RCC 7860 (cell line): ENCODE data around the gene TGM1.
"Not testable (repeated sequence)": the region's sequence is repeated elsewhere in the genome, so short reads cannot be mapped to it uniquely, and the experiment has no call there.

ENCODE experiments used
- DNase-seq: peaks from one replicate; pipeline ENCODE4 v3.0.0-alpha.2; 2015; ENCODE audit warnings: low spot score
- FAIRE-seq: peaks from 2 replicates; lab custom pipeline; 2012; peaks lifted over from hg19 to GRCh38; lab: Jason Lieb, UNC

TGM1 gene

DNA sequence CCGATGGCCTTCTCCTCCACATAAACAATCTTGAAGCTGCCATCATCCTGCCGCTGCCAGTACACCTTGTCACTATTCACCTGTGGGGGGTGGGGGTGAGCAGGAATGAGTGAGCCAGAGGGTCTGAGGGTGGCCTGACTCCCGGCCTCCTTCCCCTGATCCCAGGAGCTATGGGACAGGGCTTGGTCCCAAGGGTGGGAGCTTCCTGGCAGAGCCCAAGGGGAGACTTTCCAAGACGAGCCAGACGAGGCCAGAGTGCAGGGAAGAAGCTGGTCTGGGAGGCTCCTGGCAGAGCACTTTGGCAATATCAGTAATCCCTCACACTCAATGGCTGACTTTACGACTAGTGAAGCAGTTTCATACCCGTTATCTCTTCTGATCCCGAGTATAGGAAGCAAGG, 7.5 kb downstream of the TGM1 start:
- DNase-seq (no peak), FAIRE-seq (no peak)

DNA sequence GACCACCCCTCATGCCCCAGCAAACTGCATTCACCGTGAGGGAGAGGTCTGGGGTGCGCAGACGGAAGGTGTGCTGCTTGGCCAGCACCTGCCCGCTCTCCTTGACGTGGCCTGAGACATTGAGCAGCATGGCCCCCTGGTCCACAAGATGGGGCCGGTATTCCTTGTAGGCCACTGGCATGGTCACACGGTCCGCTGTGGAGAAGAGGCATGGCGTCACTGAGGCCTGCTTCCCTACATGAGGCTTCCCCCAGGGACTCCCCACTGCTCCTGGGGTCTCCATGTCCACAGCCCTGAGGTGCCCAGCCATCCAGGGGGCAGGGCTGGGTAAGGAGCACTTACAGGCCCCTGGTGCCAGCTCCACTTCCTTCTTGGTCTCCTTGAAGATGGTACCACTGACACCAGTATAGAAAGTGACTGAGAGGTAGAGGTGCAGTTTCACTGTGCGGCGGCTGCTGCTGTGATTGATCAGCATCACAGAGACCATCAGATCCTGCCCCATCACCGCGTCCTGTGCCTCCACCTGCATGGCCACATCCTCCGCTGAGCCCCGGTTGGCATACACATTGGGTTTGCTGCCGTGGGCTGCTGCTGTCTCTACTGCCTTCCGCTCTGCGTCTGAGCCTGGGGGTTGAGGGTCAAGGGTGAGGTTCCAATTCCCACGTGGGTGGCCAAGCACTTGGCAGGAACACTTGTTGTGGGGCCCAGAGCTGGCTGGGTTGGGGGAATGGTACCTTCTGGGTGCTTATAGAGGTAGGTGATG, 8.2 kb downstream of the TGM1 start:
- FAIRE-seq, result no peak
- DNase-seq, result no peak

DNA sequence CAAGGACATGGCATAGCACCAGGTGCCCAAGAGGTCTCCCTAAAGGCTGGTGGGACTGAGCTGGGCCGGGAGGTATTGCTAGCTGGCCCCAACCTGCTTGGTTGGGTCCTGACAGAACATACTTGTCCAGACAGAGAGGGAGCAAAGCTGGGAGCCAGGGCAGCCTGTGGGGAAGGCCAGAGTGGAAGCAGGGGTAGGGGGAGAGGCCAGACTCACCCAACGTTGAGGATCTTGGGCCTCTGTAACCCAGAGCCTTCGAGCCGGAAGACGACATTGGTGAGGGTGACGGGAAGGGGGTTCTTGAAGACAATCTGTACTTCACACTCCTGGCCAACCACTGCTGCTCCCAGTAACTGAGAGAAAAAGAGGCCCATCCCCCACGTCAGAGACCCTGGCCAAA, 9.0 kb downstream of the TGM1 start:
- FAIRE-seq, result no peak
- DNase-seq, result no peak

DNA sequence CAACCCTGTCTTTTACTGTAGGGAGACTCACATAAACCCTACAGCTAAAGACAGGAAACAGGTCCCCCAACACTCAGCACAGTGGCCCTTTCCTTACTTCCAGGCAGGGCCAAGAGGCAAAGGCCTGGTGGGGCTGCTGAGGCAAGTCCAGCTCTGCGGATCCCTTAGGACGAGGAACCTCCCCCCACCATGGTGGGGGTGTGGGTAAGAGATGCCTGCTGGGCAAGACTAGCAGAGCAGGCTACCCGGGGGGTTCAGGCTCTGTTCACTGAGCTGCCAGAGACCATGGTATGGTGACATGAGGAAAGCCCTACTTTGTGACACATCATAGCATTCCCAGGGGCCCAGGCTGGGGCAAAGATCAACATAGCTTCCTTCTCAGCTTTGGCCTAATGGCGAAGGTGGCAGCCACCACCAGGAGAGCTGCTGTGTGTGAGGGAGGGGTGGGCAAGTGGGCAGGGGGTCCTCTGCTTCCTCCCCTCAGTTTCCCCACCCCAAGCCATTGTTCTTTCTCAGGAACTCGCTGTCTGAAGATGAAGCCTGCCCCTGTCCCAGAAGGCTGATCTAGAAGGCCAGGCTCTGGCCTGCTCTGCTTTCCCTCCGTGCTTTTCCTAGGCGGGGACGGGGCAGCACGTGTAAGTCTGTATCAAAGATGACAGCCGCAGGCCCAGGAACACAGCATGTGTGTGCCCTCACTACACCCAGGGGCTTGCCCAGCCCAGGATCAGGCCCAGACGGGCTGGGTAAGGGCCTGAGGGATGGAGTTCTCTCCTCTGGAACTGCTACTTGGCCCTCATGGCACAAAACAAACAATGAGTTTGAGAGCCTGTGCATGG, 10.5 kb downstream of the TGM1 start:
- FAIRE-seq (no peak), DNase-seq (no peak)

DNA sequence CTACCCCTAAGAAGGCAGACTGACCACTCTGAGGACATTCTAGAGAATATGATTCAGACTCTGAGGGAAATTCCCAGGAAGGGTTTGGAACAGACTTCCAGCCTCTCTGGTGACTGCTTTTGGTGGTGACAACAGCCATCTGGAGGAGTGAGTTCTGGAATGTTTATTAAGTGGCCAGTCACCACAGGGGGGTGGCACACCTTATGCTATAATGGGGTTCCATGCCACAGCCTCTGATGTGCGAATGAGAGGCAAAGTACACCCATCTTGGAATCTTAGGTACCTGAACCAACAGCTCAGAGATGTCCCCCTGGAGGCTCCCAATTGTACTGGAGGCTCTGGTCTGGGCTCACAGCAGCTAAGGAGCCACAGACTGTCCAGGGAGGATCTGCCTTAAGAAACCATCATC, 11.1 kb downstream of the TGM1 start:
- FAIRE-seq (no peak), DNase-seq (peak; percentile 69)

DNA sequence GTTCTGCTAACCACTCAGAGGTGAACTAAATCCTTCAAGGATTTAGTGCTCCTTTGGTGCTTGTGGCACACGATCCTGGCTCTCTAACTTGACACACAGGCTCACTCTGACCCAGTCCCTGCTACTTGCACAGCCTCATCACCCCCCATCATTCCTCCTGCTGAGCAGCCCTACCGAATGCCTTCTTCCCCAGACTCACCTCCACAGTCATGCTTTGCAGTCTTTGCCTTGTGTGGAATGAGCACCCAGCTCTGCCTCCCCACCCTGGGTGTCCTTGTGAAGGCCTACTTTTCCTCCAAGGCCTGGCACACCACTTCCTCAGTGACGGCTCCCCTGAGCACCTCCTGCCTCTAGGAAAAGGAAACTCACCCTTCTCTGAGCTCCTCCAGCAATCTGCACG, 12.6 kb downstream of the TGM1 start:
- no peak for FAIRE-seq
- DNase-seq, result no peak

DNA sequence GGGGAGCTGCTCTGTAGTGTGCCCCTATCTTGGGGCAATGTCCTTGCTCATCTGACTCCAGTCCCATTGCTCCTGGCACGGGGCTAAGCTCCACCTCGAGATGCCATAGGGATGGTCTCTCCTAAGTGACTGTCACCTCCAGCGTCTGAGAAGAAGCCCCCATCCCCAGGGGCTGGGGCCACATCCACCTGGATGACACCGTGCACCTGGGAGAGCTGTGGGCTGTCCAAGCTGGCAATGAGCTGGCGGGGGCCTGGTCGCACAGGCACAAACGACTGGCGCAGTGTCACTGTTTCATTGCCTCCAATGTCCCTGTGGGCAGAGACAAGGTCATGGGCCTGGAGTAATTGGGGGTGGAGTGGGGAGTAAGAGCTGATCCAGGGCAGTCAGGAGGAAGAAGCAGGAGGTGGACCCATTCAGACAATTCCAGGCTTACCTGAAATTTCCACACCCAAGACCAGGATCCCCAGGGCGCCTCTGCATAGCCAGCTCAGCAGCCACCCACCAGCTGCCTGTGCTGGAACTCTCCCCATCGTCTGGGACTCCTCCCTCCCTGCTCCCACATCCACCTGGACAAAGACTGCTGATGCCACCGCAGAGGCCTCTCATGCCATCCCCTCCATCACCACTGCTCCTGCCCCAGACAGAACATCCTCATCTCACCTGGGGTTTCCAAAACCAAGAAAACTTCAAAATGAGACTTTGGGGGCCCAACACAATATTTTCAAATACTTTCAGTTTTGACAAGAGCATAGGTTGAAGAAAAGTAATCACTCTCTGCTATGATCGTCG, 13.6 kb downstream of the TGM1 start:
- no peak for FAIRE-seq

DNA sequence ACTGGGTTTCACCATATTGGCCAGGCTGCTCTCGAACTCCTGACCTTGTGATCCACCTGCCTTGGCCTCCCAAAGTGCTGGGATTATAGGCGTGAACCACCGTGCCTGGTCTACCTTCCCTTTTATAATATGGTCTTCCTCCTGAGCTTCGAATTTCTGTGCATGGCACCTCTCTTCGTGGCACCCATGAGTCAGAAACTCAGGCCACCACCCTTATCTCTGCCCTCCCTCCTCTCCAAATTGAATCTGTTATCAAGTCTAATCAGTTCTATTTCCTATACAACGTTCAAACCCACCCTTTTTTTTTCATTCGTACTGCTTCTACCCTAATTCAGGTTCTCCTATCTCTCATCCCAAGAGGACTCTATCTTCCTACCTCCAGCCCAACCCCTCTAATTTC, 15.6 kb downstream of the TGM1 start:
- FAIRE-seq, result no peak
- DNase-seq, result no peak

More for the DNA sequence above, 13.6 kb downstream of the TGM1 start:
- no peak for DNase-seq

DNA sequence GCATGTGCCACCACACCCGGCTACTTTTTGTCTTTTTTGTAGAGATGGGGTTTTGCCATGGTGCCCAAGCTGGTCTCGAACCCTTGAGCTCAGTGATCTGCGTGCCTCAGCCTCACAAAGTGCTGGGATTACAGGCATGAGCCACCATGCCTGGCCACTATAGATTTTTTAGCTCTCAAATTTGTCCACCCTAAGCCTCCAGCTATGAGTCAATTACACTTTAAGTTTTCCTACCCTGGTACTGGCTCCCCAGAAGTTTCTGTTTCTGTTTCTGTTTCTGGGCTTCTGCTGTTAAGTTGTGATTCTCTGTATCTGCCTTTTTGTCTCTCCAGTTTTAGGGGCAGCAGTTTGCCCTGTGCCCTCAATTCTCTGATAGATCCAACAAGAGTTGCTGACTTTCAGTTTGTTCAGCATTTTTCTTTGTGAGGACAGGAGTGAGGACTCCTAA, 16.2 kb downstream of the TGM1 start:
- FAIRE-seq, result no peak
- no peak for DNase-seq

DNA sequence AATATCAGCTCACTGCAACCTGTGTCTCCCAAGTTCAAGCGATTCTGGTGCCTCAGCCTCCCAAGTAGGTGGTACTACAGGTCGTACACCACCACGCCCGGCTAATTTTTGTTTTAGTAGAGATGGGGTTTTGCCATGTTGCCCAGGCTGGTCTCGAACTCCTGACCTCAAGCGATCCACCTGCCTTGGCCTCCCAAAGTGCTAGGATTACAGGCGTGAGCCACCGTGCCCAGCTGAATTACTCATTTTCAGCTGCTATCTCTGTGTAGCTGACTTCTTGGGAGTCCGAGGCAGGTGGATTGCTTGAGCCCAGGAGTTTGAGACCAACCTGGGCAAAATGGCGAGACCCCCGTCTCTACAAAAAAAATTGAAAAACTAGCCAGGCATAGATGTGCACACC, 17.6 kb downstream of the TGM1 start:
- FAIRE-seq, result not testable (repeated sequence)

DNA sequence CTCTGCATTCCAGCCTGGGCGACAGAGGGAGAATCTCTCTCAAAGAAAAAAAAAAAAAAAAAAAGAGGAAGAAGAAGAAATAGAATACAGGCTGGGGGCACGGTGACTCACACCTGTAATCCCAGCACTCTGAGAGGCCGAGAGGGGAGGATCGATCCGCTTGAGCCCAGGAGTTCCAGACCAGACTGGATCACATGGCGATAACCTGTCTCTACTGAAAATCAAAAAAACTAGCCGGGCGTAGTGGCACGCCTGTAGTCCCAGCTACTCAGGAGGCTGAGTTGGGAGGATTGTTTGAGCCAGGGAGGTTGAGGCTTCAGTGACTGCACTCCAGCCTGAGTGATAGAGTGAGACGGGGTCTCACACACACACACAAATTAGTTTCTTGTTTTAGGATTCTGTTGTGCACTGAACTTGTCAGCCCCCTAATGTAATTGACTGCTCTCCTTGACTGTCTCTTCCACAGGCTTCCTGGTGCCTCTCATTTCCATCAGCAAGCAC, 19.6 kb downstream of the TGM1 start:
- DNase-seq (no peak), FAIRE-seq (no peak)

More for the DNA sequence above, 17.6 kb downstream of the TGM1 start:
- DNase-seq, result not testable (repeated sequence)

DNA sequence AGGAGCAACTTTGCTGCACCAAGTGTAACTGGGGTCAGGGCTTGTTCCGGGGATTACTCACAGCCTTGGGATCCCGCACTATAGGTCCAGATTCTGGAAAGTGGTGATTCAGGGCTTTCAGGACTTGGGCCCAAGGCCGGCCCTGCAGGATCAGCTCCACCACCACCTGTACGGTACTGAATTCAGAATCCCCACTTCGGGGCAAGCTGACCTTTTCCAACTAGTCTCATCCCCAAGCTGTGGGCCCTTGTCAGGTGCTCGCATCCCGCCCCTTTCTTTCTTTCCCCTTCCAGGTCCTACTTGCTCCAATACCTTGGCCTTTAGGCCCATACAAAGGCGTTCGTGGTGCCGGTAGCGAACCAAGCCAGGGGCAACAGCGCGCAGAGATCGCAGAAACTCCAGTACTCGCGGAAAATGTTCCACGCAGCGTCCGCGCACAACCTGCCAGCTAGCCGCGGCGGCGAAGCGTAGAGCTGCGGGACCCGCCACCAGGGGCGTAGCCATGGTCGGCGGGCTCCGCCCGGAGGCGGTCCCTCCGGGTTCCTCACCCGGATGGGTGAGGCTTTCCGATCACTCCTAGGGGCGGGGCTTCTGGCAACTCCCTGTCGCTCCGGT, 21.0 kb downstream of the TGM1 start:
- peak; percentile 77 for DNase-seq
- FAIRE-seq, result no peak

DNA sequence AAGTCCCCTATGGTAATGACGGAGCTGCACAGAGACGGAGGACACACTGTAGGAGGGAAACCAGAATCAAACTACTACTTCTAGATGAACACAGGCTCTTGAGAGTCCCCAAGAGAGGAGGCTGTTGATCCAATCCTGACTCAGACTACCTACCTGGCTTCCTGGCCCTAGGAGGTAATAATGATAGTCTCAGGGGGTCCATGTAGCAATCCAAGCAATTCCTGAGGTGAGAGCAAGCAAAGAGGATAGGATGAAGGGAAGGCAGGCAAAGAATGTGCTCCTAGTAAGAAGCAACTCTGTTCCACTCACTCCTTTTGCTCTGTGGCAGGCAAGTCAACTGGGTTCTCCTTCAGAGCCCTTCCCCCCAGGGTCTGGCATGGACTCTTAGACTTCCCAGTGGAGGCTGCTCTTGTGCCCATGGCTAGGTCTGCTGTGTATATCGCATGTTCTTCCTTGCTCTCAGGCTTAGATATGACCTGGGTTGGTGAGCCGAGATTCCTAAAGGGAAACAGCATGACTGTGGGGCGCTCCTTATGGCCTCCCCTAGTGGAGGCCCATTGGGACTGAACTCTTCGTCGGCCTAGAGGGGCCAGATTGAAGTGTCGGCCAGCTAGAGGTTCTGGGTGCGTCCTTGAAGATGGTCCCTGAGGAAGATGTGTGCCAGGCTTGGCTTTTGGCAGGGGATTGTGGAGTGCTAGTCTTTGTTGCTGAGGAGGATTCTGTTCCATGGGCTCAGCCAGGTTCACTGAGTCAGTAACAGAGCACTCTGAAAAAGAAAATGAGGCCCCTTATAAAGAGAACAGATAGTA, 22.7 kb downstream of the TGM1 start:
- FAIRE-seq (no peak), DNase-seq (no peak)

DNA sequence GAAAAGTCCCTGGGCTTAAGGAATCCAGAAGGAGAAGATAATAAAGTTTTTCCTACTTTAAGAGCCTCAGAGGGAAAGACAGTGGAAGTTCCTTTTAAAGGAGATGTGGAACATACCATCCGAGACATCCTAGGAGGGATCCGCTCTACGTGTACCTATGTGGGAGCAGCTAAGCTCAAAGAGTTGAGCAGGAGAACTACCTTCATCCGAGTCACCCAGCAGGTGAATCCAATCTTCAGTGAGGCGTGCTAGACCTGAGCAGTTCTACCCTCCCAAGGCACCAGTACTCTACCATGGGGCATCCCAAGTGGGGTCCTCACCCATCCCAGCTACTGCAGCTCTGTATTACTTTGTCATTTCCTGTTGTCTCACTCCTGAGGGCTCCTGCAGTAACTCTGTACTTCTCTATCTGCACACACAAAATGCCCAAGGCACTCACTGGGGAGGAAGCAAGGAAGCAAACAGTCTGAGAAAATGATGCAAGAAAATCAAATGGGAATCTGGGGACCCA, 24.4 kb downstream of the TGM1 start:
- DNase-seq (no peak), FAIRE-seq (no peak)

DNA sequence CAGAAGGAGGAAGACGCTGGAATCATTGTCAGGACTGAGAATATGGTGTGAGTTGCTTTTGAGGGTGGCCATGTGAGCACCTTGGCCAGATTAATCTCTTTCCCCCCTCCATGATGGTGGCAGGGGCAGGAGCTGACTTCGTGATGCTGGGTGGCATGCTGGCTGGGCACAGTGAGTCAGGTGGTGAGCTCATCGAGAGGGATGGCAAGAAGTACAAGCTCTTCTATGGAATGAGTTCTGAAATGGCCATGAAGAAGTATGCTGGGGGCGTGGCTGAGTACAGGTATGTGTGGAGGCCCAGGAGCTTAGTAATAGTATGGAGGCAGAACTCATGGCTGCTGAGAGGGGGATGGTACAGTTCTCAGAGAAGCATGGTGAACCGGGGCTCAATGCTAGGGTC, 24.9 kb downstream of the TGM1 start:
- DNase-seq, result no peak
- no peak for FAIRE-seq

DNA sequence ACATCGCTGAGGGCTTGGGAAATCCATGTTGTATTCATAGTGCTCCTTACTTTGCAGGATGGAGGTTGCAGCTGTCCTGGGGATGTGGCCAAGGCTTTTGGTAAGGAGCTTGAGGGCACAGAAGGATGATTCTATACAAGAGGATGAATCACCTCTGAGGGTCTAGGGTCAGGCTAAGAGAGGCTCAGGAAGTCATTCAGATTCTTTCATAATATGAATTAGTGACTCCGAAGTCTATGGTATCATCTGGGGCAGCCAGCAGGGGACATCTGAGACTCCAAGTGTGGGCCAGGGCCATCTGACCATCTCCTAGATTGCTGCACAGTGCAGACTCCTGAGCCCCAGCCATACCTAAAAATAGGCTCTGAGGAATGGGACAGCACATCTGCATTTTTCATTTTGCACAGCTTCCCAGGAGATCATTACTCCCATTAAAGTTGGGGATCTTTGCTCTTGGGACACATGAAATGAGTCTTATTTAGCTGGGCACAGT, 25.5 kb downstream of the TGM1 start:
- no peak for DNase-seq
- no peak for FAIRE-seq

DNA sequence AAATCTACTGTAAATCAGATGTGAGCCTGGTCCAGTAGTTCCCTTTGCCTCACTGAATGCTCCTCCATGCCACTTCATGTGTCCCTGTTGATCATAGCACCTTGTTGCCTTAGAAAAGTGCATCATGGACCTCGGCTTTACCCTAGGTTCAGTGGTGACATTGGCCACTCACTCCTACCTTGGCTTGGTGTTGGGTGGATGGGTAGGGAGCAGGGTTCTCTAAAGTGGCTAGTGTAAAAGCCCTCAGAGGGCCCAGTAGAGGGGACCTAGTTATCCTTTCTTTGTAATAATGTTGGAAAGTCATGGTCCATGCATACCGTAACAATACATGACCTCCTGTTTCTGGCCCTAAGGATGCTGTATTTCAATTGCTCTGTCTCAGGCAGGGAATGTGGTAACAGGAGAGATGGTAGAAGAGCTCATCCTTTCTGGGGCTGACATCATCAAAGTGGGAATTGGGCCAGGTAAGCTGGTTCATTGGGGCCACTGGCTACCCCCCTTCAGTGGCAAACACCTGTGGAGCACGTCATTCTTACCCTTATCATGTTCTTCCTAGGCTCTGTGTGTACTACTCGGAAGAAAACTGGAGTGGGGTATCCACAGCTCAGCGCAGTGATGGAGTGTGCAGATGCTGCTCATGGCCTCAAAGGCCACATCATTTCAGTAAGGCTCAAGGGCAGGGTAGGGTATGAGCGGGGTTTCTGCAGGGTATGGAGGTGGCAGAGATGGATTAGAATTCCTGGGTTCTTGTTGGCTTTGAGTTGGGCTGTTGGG, 26.1 kb downstream of the TGM1 start:
- DNase-seq (no peak), FAIRE-seq (no peak)

DNA sequence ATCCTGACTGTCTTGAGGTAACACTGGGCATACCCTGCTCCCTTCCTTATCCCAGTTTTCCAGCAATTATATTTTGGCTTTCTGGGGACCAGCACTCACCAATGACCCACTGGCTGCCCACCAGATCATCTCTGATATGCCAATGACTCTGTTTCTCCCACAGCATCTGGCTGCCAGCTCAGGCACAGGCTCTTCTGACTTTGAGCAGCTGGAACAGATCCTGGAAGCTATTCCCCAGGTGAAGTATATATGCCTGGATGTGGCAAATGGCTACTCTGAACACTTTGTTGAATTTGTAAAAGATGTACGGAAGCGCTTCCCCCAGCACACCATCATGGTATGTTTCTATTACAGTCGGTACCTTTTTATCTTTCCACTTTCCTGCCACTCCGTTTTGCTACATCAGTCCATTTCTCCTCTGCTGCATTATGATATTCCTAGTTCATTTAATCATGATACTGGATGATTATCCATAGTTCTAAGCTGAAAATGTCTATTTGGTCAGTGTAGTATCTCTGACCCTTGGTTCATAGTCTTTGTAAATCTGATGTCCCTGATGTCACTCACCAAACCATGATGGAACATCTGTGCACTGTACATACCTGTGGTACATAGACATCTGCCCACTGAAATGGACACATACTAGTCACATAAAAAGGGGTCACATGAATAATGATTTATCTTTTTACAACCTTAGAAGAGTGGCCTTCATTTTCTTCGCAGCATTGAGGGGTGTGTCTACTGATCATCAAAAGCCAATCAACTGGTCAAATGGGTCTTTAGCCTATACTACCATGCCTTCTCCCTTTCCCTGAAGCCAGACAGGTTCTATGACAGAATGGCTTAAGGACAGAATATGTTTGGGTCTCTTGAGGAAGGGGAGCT, 26.9 kb downstream of the TGM1 start:
- DNase-seq, result no peak
- FAIRE-seq, result no peak
